HAP-1 (cell line): ENCODE measurements around the gene P3H2.

ENCODE experiments used
- DNase-seq, 2 experiments: peaks; one replicate each; pipeline ENCODE4 v3.0.0-alpha.2; 2016 to 2020; ENCODE audit warnings: low spot score in 2 of 2
- H3K27me3 ChIP-seq: fragments of 250-450 bp; sonication (Bioruptor Pico); 2 replicates; pipeline ENCODE4 v1.5.1; 2020; ENCODE audit warnings: low read depth, mild to moderate bottlenecking, moderate library complexity
- H3K36me3 ChIP-seq: fragments of 250-450 bp; sonication (Bioruptor Pico); replicated peaks from 2 replicates; pipeline ENCODE4 v1.5.1; 2020; ENCODE audit warnings: mild to moderate bottlenecking
- H3K4me1 ChIP-seq: fragments of 250-450 bp; sonication (Bioruptor Pico); 2 replicates; pipeline ENCODE4 v1.5.1; 2020; ENCODE audit warnings: mild to moderate bottlenecking
- H3K4me3 ChIP-seq: fragments of 250-450 bp; sonication (Bioruptor Pico); 2 replicates; pipeline ENCODE4 v1.5.1; 2020; ENCODE audit warnings: mild to moderate bottlenecking, moderate library complexity
- H3K9me3 ChIP-seq: fragments of 250-450 bp; sonication (Bioruptor Pico); 2 replicates; pipeline ENCODE4 v1.5.1; 2020; ENCODE audit warnings: mild to moderate bottlenecking, moderate library complexity
- in situ Hi-C: fragments of 300-500 bp; cut with MboI; formaldehyde crosslinking; loops from 3 replicates; pipeline ENCODE4 v1.14.3; 2020; ENCODE audit warnings: low sequenced_read_pairs, inconsistent platforms, mixed read lengths

Gene P3H2

GRCh38 chr3:190024912-190025311 lies 95.8 kb downstream of the P3H2 start:
- no peak for DNase-seq
- in situ Hi-C loops, result no loop called here
- Histone ChIP-seq H3K9me3 (no peaks in the 10 kb centered on the region), H3K36me3 (no peaks in the 10 kb centered on the region), H3K4me1 (0 out of 2 replicates have a peak, but pooled peaks cover 3% of the 10 kb centered on the region), H3K4me3 (no peak overlapping the region), H3K27me3 (no peaks in the 10 kb centered on the region)

- Histone ChIP-seq H3K9me3 (no peaks in the 10 kb centered on the region), H3K4me1 (no peaks in the 10 kb centered on the region), H3K27me3 (no peaks in the 10 kb centered on the region), H3K36me3 (no peaks in the 10 kb centered on the region), H3K4me3 (no peak overlapping the region)
- no peak for DNase-seq
- in situ Hi-C loops, result no loop called here
Observed at GRCh38 chr3:190019844-190020243, 100.9 kb downstream of the P3H2 start.

- Histone ChIP-seq H3K36me3 (no peaks in the 10 kb centered on the region), H3K9me3 (no peaks in the 10 kb centered on the region), H3K4me3 (no peak overlapping the region), H3K4me1 (no peaks in the 10 kb centered on the region), H3K27me3 (no peaks in the 10 kb centered on the region)
- in situ Hi-C loops, result no loop called here
- no peak for DNase-seq
Observed at GRCh38 chr3:190019006-190019405, 101.7 kb downstream of the P3H2 start.

GRCh38 chr3:190018460-190018859 lies 102.2 kb downstream of the P3H2 start:
- no peak for DNase-seq
- no peaks in the 10 kb centered on the region for H3K36me3 ChIP-seq
- H3K4me3 ChIP-seq, result no peak overlapping the region
- no peaks in the 10 kb centered on the region for H3K27me3 ChIP-seq
- H3K9me3 ChIP-seq, result no peaks in the 10 kb centered on the region
- in situ Hi-C loops, result no loop called here
- H3K4me1 ChIP-seq, result no peaks in the 10 kb centered on the region

GRCh38 chr3:190017521-190018288 lies 103.0 kb downstream of the P3H2 start:
- in situ Hi-C loops, result no loop called here
- no peaks in the 10 kb centered on the region for H3K36me3 ChIP-seq
- no peak for DNase-seq
- no peaks in the 10 kb centered on the region for H3K27me3 ChIP-seq
- no peaks in the 10 kb centered on the region for H3K4me1 ChIP-seq
- H3K9me3 ChIP-seq, result no peaks in the 10 kb centered on the region
- H3K4me3 ChIP-seq, result no peak overlapping the region

GRCh38 chr3:190016966-190017365 lies 103.7 kb downstream of the P3H2 start:
- H3K27me3 ChIP-seq, result no peaks in the 10 kb centered on the region
- H3K9me3 ChIP-seq, result no peaks in the 10 kb centered on the region
- no peak for DNase-seq
- in situ Hi-C loops, result no loop called here
- H3K4me1 ChIP-seq, result no peaks in the 10 kb centered on the region
- H3K4me3 ChIP-seq, result no peak overlapping the region
- H3K36me3 ChIP-seq, result no peaks in the 10 kb centered on the region

- Histone ChIP-seq H3K27me3 (no peaks in the 10 kb centered on the region), H3K4me3 (no peak overlapping the region), H3K4me1 (no peaks in the 10 kb centered on the region), H3K36me3 (no peaks in the 10 kb centered on the region), H3K9me3 (no peaks in the 10 kb centered on the region)
- in situ Hi-C loops, result no loop called here
- no peak for DNase-seq
Observed at GRCh38 chr3:190014940-190015339, 105.8 kb downstream of the P3H2 start.

GRCh38 chr3:190013943-190014924 lies 106.5 kb downstream of the P3H2 start:
- Histone ChIP-seq H3K36me3 (no peaks in the 10 kb centered on the region), H3K4me3 (no peak overlapping the region), H3K9me3 (no peaks in the 10 kb centered on the region), H3K4me1 (no peaks in the 10 kb centered on the region), H3K27me3 (no peaks in the 10 kb centered on the region)
- no peak for DNase-seq
- in situ Hi-C loops, result no loop called here

GRCh38 chr3:190012784-190013183 lies 107.9 kb downstream of the P3H2 start:
- H3K4me1 ChIP-seq, result no peaks in the 10 kb centered on the region
- no peaks in the 10 kb centered on the region for H3K27me3 ChIP-seq
- DNase-seq, result no peak
- H3K36me3 ChIP-seq, result no peaks in the 10 kb centered on the region
- no peak overlapping the region for H3K4me3 ChIP-seq
- in situ Hi-C loops, result no loop called here
- H3K9me3 ChIP-seq, result no peaks in the 10 kb centered on the region

GRCh38 chr3:190012314-190012782 lies 108.3 kb downstream of the P3H2 start:
- Histone ChIP-seq H3K4me1 (no peaks in the 10 kb centered on the region), H3K9me3 (no peaks in the 10 kb centered on the region), H3K4me3 (no peak overlapping the region), H3K27me3 (no peaks in the 10 kb centered on the region), H3K36me3 (no peaks in the 10 kb centered on the region)
- DNase-seq, result no peak
- in situ Hi-C loops, result no loop called here

- H3K36me3 ChIP-seq, result no peaks in the 10 kb centered on the region
- H3K4me1 ChIP-seq, result no peaks in the 10 kb centered on the region
- H3K27me3 ChIP-seq, result no peaks in the 10 kb centered on the region
- H3K9me3 ChIP-seq, result no peaks in the 10 kb centered on the region
- H3K4me3 ChIP-seq, result no peak overlapping the region
- no peak for DNase-seq
- in situ Hi-C loops, result no loop called here
Observed at GRCh38 chr3:190010486-190010885, 110.2 kb downstream of the P3H2 start.

- Histone ChIP-seq H3K27me3 (no peaks in the 10 kb centered on the region), H3K4me3 (no peak overlapping the region), H3K9me3 (no peaks in the 10 kb centered on the region), H3K36me3 (no peaks in the 10 kb centered on the region), H3K4me1 (no peaks in the 10 kb centered on the region)
- DNase-seq, result no peak
- in situ Hi-C loops, result no loop called here
Observed at GRCh38 chr3:190009614-190010013, 111.1 kb downstream of the P3H2 start.

- no peaks in the 10 kb centered on the region for H3K36me3 ChIP-seq
- no peak overlapping the region for H3K4me3 ChIP-seq
- DNase-seq, result no peak
- no peaks in the 10 kb centered on the region for H3K9me3 ChIP-seq
- no peaks in the 10 kb centered on the region for H3K27me3 ChIP-seq
- in situ Hi-C loops, result no loop called here
- no peaks in the 10 kb centered on the region for H3K4me1 ChIP-seq
Observed at GRCh38 chr3:190008432-190008831, 112.3 kb downstream of the P3H2 start.
